ENCODE measurements around the gene ZSCAN10. TPM values are rescaled to one million over a fixed set of nuclear protein-coding genes. Genes with fewer than 3 reads are reported as not detected.
"Not testable (repeated sequence)": the region's sequence is repeated elsewhere in the genome, so short reads cannot be mapped to it uniquely, and the experiment has no call there.

The ZSCAN10 gene
- polyA plus RNA-seq, 1 donor (not counting 4 experiments of a cell fraction or from before 2014, with no cell fraction given): not detected

- H3K9me3 ChIP-seq (ENCODE audit: control insufficient read depth, low read depth, low read length): no peaks in the 10 kb centered on the region
- no peak overlapping the region for H3K27ac ChIP-seq (ENCODE audit: control insufficient read depth, insufficient read depth, low read length)
- no peaks in the 10 kb centered on the region for H3K4me1 ChIP-seq (ENCODE audit: control insufficient read depth, extremely low read depth, insufficient read depth, low read length)
- no peak overlapping the region for H3K4me3 ChIP-seq (ENCODE audit: control insufficient read depth in 2 of 3, extremely low read depth in 1 of 3, insufficient read depth in 2 of 3, low read depth in 1 of 3, low read length in 3 of 3)
- no peaks in the 10 kb centered on the region for H4K20me1 ChIP-seq (ENCODE audit: control insufficient read depth, extremely low read depth, insufficient read depth, low read length)
- no peak overlapping the region for H3K4me2 ChIP-seq (ENCODE audit: control insufficient read depth, extremely low read depth, insufficient read depth, low read depth, low read length)
- no peak overlapping the region for H3K9ac ChIP-seq (ENCODE audit: control insufficient read depth, extremely low read depth, insufficient read depth, low read length)
- H3K36me3 ChIP-seq (ENCODE audit: control insufficient read depth in 2 of 2, extremely low read depth in 1 of 2, insufficient read depth in 2 of 2, low read length in 2 of 2): no peaks in the 10 kb centered on the region
- no peak for TF ChIP-seq CTCF (optimal IDR thresholded peaks at IDR 0.05 in 1 of 3, IDR thresholded peaks at IDR 0.05 in 1 of 3, conservative IDR thresholded peaks at IDR 0.05 in 1 of 3; ENCODE audit: extremely low read depth in 1 of 3, insufficient read depth in 2 of 3, low read length in 3 of 3)
- H3K9me1 ChIP-seq (ENCODE audit: control insufficient read depth, extremely low read depth, insufficient read depth, low read length): no peaks in the 10 kb centered on the region
- H3K79me2 ChIP-seq (ENCODE audit: control insufficient read depth, insufficient read depth, low read length): no peaks in the 10 kb centered on the region
- DNase-seq (ENCODE audit: low read depth, low spot score) (no peak), FAIRE-seq (no peak)
- H3K27me3 ChIP-seq (ENCODE audit: control insufficient read depth, extremely low read depth, insufficient read depth, low read length): peaks cover 5% of the 10 kb centered on the region
- no peak overlapping the region for H2AFZ ChIP-seq (ENCODE audit: control insufficient read depth, low read length)
- dilution Hi-C loops (cut with MboI; ENCODE audit: extremely low pct_ligation_motif_present, low sequenced_read_pairs): no loop called here
Observed at GRCh38 chr16:3073448-3073847, 25.6 kb downstream of the ZSCAN10 start.

- H3K4me2 ChIP-seq (ENCODE audit: control insufficient read depth, extremely low read depth, insufficient read depth, low read depth, low read length); H3K27ac ChIP-seq (ENCODE audit: control insufficient read depth, insufficient read depth, low read length); H3K9me3 ChIP-seq (ENCODE audit: control insufficient read depth, low read depth, low read length); H3K79me2 ChIP-seq (ENCODE audit: control insufficient read depth, insufficient read depth, low read length); H4K20me1 ChIP-seq (ENCODE audit: control insufficient read depth, extremely low read depth, insufficient read depth, low read length); H3K9me1 ChIP-seq (ENCODE audit: control insufficient read depth, extremely low read depth, insufficient read depth, low read length); DNase-seq (ENCODE audit: low read depth, low spot score); dilution Hi-C loops (cut with MboI; ENCODE audit: extremely low pct_ligation_motif_present, low sequenced_read_pairs); H3K4me3 ChIP-seq (ENCODE audit: control insufficient read depth in 2 of 3, extremely low read depth in 1 of 3, insufficient read depth in 2 of 3, low read depth in 1 of 3, low read length in 3 of 3); H3K36me3 ChIP-seq (ENCODE audit: control insufficient read depth in 2 of 2, extremely low read depth in 1 of 2, insufficient read depth in 2 of 2, low read length in 2 of 2); H3K9ac ChIP-seq (ENCODE audit: control insufficient read depth, extremely low read depth, insufficient read depth, low read length); FAIRE-seq; H2AFZ ChIP-seq (ENCODE audit: control insufficient read depth, low read length); H3K4me1 ChIP-seq (ENCODE audit: control insufficient read depth, extremely low read depth, insufficient read depth, low read length); H3K27me3 ChIP-seq (ENCODE audit: control insufficient read depth, extremely low read depth, insufficient read depth, low read length): not testable (repeated sequence)
Observed at GRCh38 chr16:3072576-3073263, 26.4 kb downstream of the ZSCAN10 start.

DNA sequence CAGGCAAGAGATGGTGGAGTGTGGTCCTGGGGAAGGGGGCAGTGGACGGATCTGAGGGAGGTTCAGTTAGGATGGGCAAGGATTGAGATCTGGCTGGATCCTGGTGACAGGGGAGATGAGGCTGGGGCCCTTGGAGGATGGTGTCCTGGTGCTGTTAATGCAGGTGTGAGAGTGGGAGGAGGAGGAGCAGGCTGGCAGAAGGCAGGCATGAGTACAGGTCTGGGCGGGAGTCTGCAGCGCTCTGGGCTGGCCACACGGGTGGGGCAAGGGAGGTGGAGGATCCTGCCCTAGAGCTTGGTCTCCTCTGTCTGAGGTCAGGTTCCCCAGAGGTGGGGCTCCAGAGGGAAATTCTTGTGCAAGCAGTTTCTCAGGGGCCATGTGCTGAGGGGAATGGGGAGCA, 26.9 kb downstream of the ZSCAN10 start:
- H3K79me2 ChIP-seq (ENCODE audit: control insufficient read depth, insufficient read depth, low read length); H2AFZ ChIP-seq (ENCODE audit: control insufficient read depth, low read length); H3K4me1 ChIP-seq (ENCODE audit: control insufficient read depth, extremely low read depth, insufficient read depth, low read length); dilution Hi-C loops (cut with MboI; ENCODE audit: extremely low pct_ligation_motif_present, low sequenced_read_pairs); H3K9me1 ChIP-seq (ENCODE audit: control insufficient read depth, extremely low read depth, insufficient read depth, low read length); H3K27ac ChIP-seq (ENCODE audit: control insufficient read depth, insufficient read depth, low read length); H3K4me3 ChIP-seq (ENCODE audit: control insufficient read depth in 2 of 3, extremely low read depth in 1 of 3, insufficient read depth in 2 of 3, low read depth in 1 of 3, low read length in 3 of 3); H3K36me3 ChIP-seq (ENCODE audit: control insufficient read depth in 2 of 2, extremely low read depth in 1 of 2, insufficient read depth in 2 of 2, low read length in 2 of 2); H3K4me2 ChIP-seq (ENCODE audit: control insufficient read depth, extremely low read depth, insufficient read depth, low read depth, low read length); DNase-seq (ENCODE audit: low read depth, low spot score); H3K9me3 ChIP-seq (ENCODE audit: control insufficient read depth, low read depth, low read length); H3K27me3 ChIP-seq (ENCODE audit: control insufficient read depth, extremely low read depth, insufficient read depth, low read length); FAIRE-seq; H3K9ac ChIP-seq (ENCODE audit: control insufficient read depth, extremely low read depth, insufficient read depth, low read length); H4K20me1 ChIP-seq (ENCODE audit: control insufficient read depth, extremely low read depth, insufficient read depth, low read length): not testable (repeated sequence)

Measured in keratinocyte (primary cell).